Ectodermal cell (in vitro differentiated cells): ENCODE results near the gene TRPV3.
"Not testable (repeated sequence)": the region's sequence is repeated elsewhere in the genome, so short reads cannot be mapped to it uniquely, and the experiment has no call there.

Source experiments
- H3K27ac ChIP-seq: 2 replicates; pipeline ENCODE4 v1.7.0; 2013; ENCODE audit warnings: mild to moderate bottlenecking, low read depth, low read length; ENCODE audit not compliant: insufficient read depth, poor library complexity, severe bottlenecking
- H3K27me3 ChIP-seq: 2 replicates; pipeline ENCODE4 v1.7.0; 2013; ENCODE audit warnings: mild to moderate bottlenecking, low read length; ENCODE audit not compliant: insufficient read depth, control insufficient read depth, poor library complexity, severe bottlenecking
- H3K36me3 ChIP-seq: one replicate; pipeline ENCODE4 v1.7.0; 2013; ENCODE audit warnings: low read length; ENCODE audit not compliant: control insufficient read depth, insufficient read depth
- H3K4me1 ChIP-seq: one replicate; pipeline ENCODE4 v1.7.0; 2013; ENCODE audit warnings: low read length; ENCODE audit not compliant: control insufficient read depth, insufficient read depth
- H3K4me3 ChIP-seq: 2 replicates; pipeline ENCODE4 v1.7.0; 2013; ENCODE audit warnings: low read depth, low read length, control low read depth; ENCODE audit not compliant: insufficient read depth
- H3K9me3 ChIP-seq: 2 replicates; pipeline ENCODE4 v1.7.0; 2013; ENCODE audit warnings: mild to moderate bottlenecking, low read length, moderate library complexity; ENCODE audit not compliant: control insufficient read depth
- WGBS, 2 experiments: methylation state at CpG; one replicate each; pipeline ENCODE4 v1.1.7; 2013; ENCODE audit warnings: missing lambda C conversion rate in 2 of 2; 5-methylcytosine and 5-hydroxymethylcytosine counted together

The TRPV3 gene

DNA sequence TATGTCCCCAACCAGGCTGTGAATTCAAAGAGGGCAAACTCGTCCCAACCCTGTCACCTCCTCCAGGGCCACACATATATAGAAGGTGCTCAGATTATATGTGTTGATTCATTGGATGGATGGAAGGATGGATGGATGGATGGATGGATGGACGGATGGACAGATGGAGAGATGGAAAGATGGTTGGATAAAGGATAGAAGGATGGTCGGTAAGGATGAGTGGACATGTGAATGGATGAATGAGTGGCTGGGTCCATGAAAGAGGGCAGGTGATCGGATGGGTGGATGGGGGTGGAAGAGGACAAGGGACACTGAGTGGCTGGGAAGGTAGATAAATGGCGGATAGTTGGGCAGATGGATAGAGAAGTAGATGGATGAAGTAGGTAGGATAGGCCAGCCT, 30.1 kb downstream of the TRPV3 start:
- Histone ChIP-seq H3K36me3 (no peaks in the 10 kb centered on the region), H3K4me1 (peaks cover 53% of the 10 kb centered on the region), H3K27ac (no peak overlapping the region), H3K27me3 (no peaks in the 10 kb centered on the region), H3K9me3 (no peaks in the 10 kb centered on the region), H3K4me3 (no peak overlapping the region)
- WGBS, 2 experiments: 95 to 99% methylated on average over 5 of the region's 5 CpGs

- H3K27me3 ChIP-seq: no peaks in the 10 kb centered on the region
- H3K9me3 ChIP-seq: no peaks in the 10 kb centered on the region
- no peak overlapping the region for H3K27ac ChIP-seq
- H3K4me3 ChIP-seq: no peak overlapping the region
- H3K4me1 ChIP-seq: peaks cover 50% of the 10 kb centered on the region
- 76 to 77% methylated on average over 10 of the region's 10 CpGs for WGBS, 2 experiments
- no peaks in the 10 kb centered on the region for H3K36me3 ChIP-seq
Observed at GRCh38 chr17:3526971-3527370, 30.6 kb downstream of the TRPV3 start.

DNA sequence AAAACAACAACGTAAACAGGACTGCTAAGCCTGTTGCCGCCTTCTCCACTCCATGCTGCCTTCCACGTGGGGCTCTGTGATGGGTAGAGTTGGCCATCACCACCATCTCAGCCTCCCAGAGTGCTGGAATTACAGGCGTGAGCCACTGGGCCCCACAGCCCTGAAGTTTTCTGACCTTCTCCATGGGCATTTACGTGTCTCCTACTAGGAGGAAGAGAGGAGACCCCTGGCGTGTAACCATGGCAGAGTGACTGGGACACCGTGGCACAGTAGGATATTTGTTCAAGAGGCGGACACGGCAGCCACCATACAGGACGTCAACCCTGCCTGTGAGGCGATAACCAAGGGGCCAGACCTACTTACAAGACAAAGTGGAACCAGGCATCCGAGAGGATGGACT, 31.1 kb downstream of the TRPV3 start:
- Histone ChIP-seq H3K4me1 (peaks cover 45% of the 10 kb centered on the region), H3K9me3 (no peaks in the 10 kb centered on the region)
- 93 to 95% methylated on average over 12 of the region's 12 CpGs for WGBS, 2 experiments

DNA sequence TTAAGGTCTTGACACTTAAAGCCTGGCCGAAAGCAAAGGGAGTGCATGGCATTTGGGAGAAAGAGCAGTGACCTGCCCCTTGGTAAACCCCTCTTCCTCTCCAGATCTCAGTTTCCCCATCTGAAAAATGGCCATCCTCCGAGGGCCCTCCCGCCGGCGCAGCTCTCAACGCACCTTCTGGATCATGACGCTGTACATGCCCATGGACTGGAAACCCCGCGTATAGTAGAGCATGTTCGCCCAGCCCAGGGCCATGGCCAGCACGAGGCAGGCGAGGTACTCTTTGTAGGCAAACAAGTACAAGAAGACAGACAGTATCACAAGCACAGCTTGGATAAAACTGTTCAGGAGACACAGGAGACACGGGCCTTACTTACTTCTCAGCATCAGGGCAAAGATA, 33.6 kb downstream of the TRPV3 start:
- H3K36me3 ChIP-seq: no peaks in the 10 kb centered on the region
- no peak overlapping the region for H3K4me3 ChIP-seq
- no peaks in the 10 kb centered on the region for H3K9me3 ChIP-seq
- no peak overlapping the region for H3K27ac ChIP-seq
- H3K4me1 ChIP-seq: peaks cover 23% of the 10 kb centered on the region
- WGBS, 2 experiments: 89 to 94% methylated on average over 13 of the region's 13 CpGs
- H3K27me3 ChIP-seq: no peaks in the 10 kb centered on the region

More for the DNA sequence above, 31.1 kb downstream of the TRPV3 start:
- H3K27me3 ChIP-seq: no peaks in the 10 kb centered on the region
- H3K27ac ChIP-seq: no peak overlapping the region
- H3K36me3 ChIP-seq: no peaks in the 10 kb centered on the region
- no peak overlapping the region for H3K4me3 ChIP-seq

GRCh38 chr17:3519472-3519871, 38.1 kb downstream of the TRPV3 start:
- WGBS, 2 experiments: 93 to 94% methylated on average over 4 of the region's 4 CpGs
- not testable (repeated sequence) for H3K9me3 ChIP-seq, H3K27me3 ChIP-seq, H3K4me3 ChIP-seq, H3K36me3 ChIP-seq, H3K27ac ChIP-seq, H3K4me1 ChIP-seq

GRCh38 chr17:3514873-3515272, 42.7 kb downstream of the TRPV3 start:
- peaks cover 9% of the 10 kb centered on the region for H3K36me3 ChIP-seq
- peaks cover 15% of the 10 kb centered on the region for H3K4me1 ChIP-seq
- H3K4me3 ChIP-seq: no peak overlapping the region
- no peaks in the 10 kb centered on the region for H3K9me3 ChIP-seq
- 90 to 91% methylated on average over 9 of the region's 9 CpGs for WGBS, 2 experiments
- no peaks in the 10 kb centered on the region for H3K27me3 ChIP-seq
- H3K27ac ChIP-seq: no peak overlapping the region

- H3K4me1 ChIP-seq: peaks cover 15% of the 10 kb centered on the region
- not testable (repeated sequence) for H3K27me3 ChIP-seq, H3K9me3 ChIP-seq, H3K27ac ChIP-seq, H3K36me3 ChIP-seq, H3K4me3 ChIP-seq
- 92 to 93% methylated on average over 11 of the region's 11 CpGs for WGBS, 2 experiments
Observed at GRCh38 chr17:3514167-3514566, 43.4 kb downstream of the TRPV3 start.

- H3K4me1 ChIP-seq: peaks cover 15% of the 10 kb centered on the region
- H3K9me3 ChIP-seq: no peaks in the 10 kb centered on the region
- H3K4me3 ChIP-seq: no peak overlapping the region
- H3K27ac ChIP-seq: peak overlapping the region; percentile 89
- WGBS, 2 experiments: 68 to 69% methylated on average over 23 of the region's 23 CpGs
- no peaks in the 10 kb centered on the region for H3K27me3 ChIP-seq
- H3K36me3 ChIP-seq: peaks cover 7% of the 10 kb centered on the region
Observed at GRCh38 chr17:3513305-3514035, 44.1 kb downstream of the TRPV3 start.

DNA sequence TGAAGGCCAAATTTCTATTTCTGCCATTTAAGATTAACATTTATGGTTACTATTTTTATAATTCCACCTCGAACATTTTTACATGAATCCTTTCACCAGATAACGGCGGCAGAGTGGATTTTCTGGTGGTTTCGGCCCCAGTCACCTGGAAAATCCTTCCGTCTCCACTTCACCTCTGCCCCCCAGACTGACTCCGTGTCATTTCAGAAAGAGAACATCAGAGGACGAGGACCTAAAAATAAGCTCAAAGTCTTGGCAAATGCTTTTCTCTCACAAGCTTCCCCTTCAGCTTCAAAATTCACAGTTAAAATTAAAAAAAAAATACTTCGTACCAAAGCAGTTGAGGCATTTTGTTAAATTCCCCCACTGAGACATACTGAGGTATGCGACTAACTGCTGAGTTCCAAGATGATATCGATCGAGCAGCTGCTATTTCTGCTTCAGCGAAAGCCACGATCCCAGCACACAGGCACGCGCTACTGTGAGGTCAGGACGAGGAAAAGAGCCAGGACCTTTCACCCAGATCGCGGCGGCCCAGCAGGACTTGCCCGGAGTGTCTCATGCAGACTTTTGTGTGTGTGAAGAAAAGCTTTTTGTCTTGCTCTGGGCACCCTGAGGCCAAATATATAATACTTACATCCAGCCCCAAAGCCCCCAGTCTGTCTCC, 45.0 kb downstream of the TRPV3 start:
- Histone ChIP-seq H3K27ac (peak overlapping the region; percentile 89), H3K4me3 (no peak overlapping the region), H3K9me3 (no peaks in the 10 kb centered on the region), H3K4me1 (peaks cover 15% of the 10 kb centered on the region), H3K36me3 (peaks cover 5% of the 10 kb centered on the region), H3K27me3 (no peaks in the 10 kb centered on the region)
- WGBS, 2 experiments: 30 to 32% methylated on average over 20 of the region's 20 CpGs

DNA sequence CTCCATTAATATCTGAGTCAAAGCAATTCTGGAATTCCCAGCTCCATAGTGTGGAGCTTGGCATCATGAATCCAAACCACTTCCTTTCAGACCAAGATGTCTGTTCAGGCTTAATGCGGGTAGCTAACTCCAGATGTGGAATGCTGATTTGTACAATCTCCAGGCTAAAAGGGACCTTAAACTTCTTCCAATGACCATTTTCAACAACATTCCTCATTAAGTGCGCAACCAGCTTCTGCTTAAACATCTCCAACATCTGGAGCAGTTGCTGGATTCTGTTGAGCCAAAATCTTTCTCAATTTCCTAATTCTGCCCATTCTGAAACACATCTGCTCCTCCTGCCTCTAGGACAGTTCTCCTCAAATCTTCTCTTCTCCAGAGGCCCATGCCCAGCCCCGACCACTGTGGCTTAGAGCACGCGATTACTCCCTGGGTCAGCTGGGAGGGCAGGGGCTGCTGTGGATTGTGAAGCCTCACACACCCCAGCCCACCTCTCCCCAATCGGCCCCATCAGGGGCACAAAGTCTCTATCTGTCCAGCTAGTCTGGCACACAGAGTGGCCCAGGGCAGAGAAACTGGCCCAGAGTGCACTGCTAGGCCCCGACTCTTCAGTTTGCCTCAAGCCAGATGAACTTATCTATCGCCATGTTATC, 45.6 kb downstream of the TRPV3 start:
- peaks cover 5% of the 10 kb centered on the region for H3K36me3 ChIP-seq
- 89 to 91% methylated on average over 7 of the region's 8 CpGs for WGBS, 2 experiments
- no peak overlapping the region for H3K27ac ChIP-seq
- peaks cover 15% of the 10 kb centered on the region for H3K4me1 ChIP-seq
- no peaks in the 10 kb centered on the region for H3K9me3 ChIP-seq
- H3K4me3 ChIP-seq: no peak overlapping the region
- H3K27me3 ChIP-seq: no peaks in the 10 kb centered on the region
